Activated CD8-positive, alpha-beta memory T cell treated with anti-CD3 and anti-CD28 coated beads, Interleukin-2, amount 50 U/mL, for 24 hours (primary cell): ENCODE data around the gene GFRAL.
"Not testable (repeated sequence)": the region's sequence is repeated elsewhere in the genome, so short reads cannot be mapped to it uniquely, and the experiment has no call there.

ENCODE experiments used
- DNase-seq: peaks from one replicate; pipeline ENCODE4 v3.0.0-alpha.2; 2020; ENCODE audit errors: extremely low read depth

The GFRAL gene, protein sequence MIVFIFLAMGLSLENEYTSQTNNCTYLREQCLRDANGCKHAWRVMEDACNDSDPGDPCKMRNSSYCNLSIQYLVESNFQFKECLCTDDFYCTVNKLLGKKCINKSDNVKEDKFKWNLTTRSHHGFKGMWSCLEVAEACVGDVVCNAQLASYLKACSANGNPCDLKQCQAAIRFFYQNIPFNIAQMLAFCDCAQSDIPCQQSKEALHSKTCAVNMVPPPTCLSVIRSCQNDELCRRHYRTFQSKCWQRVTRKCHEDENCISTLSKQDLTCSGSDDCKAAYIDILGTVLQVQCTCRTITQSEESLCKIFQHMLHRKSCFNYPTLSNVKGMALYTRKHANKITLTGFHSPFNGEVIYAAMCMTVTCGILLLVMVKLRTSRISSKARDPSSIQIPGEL

DNA sequence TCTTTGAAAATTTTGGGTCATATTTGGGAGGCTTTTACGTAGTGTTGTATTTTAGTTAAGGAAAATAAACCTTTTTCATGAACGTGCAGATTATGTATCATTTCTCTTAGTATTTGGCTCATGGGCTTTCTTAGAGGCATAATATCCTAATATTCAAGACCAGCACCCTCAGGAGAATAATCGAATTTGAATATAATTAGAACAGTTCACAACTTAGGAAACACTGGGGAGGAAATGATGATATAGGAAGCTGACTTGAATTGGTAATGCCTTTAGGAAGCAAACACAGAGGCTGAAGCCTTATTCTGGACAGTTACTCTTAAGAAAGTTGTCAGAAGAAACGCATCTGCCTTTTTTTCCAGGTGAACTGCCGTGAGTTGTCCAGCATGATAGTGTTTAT lies at the start of gene GFRAL:
TSS of gene GFRAL (plus strand) at position 301 of the 400 bp plus-strand sequence. CDS start at position 387, 86 bp downstream.
- DNase-seq, result no peak

DNA sequence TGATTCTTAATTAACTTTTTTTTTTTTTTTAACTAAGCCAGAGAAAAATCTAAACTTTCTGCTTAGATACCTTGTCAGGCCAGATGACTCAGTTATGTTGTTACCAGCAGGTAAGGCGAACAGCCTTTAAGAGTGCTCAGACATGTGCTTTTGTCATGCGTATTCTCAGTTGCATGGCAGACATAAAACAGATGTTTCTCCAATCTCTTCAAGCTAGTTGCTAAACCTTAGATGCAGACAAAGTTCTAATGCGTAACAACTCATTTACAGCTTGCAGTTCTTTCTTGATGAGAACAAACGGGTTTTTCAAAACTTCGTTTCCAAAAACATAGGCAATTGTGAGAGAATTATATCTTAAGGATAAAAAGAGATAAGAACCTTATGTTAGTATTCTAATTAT lies 49.6 kb upstream of the GFRAL start:
- no peak for DNase-seq

DNA sequence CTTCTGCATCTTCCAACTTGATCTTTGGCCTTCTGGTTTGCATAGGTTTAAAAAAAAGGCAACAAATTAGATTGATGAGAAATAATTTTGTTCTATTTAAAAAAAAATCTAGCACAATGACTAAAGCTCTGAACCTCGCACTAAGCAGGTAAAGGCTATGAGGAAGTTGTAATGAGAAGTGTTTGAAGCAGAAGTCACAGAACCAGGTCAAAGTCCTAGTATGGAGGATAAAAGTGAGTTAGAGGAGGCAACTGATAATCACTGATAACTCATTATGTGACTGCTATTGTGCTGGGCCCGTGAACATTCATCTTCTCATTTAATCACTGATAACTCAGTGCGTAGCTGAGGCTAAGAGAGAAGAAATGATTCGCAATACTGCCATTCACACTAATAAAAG lies 46.1 kb upstream of the GFRAL start:
- DNase-seq, result no peak

DNA sequence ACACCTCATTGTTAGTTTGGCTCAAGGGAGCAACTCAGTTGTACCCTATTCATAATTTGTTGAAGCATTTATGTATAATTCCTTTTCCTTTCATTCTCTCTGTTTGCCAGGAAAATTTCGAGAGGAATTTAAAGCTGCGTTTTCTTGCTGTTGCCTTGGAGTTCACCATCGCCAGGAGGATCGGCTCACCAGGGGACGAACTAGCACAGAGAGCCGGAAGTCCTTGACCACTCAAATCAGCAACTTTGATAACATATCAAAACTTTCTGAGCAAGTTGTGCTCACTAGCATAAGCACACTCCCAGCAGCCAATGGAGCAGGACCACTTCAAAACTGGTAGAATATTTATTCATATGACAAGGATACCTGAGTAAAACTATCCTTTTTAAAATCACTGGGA lies 45.2 kb upstream of the GFRAL start:
- no peak for DNase-seq

DNA sequence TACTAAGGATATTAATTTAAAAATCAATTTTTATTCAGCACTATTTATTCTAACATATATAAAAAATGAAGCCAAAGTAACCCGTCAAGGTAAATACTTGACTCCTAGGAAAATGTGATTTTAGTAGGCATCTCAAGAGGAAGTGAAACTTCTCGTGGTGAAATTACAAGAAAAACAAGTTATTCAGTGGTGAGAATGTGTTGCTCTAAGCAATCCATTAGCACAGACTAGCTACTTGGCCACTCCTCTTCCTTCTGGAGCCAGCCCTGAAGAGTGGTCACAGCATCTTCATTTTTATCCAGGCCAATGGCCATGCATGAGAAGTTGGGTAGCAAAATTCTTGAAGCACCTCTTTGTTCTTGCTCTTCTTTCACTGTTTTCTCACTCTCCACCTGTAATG lies 40.4 kb upstream of the GFRAL start:
- DNase-seq, result no peak

DNA sequence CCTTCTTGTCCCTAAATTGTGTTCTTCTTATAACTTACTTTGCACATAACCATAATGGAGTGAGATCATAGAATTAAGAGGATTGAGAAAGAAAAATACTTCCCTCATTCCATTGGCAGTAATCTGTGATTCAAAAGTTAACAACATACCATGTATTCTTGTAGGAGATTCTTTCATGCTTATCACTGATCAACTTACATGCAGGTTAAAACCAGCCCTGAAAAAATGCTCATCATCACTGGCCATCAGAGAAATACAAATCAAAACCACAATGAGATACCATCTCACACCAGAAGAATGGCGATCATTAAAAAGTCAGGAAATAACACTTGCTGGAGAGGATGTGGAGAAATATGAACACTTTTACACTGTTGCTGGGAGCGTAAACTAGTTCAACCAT lies 36.5 kb upstream of the GFRAL start:
- DNase-seq, result no peak

DNA sequence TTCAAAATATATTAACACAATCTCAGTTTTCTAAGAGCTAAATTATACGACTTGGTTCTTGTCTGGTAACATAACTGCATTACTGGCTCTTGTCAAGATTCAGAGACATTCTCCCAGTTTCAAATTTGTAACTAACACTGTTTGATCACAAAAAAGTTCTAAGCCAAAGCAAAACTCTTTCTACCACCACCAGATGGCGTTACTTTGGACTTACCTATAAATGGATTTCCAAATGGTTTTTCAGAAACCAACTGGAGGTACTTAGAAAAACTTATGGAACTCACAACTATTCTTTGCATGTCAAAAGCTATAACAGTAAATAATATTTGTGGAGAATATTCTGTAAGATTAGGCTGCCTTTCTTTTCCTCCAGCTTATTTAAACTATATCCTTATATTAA lies 34.2 kb upstream of the GFRAL start:
- DNase-seq, result no peak

DNA sequence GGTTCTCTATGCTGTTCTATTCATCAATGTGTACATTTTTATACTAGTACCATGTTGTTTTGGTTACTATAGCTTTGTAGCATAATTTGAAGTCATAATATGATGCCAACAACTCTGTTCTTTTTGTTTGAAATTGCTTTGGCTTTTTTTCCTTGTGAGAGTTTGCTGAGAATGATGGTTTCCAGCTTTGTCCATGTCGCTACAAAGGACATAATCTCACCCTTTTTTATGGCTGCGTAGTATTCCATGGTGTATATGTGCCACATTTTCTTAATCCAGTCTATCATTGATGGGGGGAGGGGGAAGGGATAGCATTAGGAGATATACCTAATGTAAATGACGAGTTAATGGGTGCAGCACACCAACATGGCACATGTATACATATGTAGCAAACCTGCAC lies 30.1 kb upstream of the GFRAL start:
- DNase-seq, result not testable (repeated sequence)

DNA sequence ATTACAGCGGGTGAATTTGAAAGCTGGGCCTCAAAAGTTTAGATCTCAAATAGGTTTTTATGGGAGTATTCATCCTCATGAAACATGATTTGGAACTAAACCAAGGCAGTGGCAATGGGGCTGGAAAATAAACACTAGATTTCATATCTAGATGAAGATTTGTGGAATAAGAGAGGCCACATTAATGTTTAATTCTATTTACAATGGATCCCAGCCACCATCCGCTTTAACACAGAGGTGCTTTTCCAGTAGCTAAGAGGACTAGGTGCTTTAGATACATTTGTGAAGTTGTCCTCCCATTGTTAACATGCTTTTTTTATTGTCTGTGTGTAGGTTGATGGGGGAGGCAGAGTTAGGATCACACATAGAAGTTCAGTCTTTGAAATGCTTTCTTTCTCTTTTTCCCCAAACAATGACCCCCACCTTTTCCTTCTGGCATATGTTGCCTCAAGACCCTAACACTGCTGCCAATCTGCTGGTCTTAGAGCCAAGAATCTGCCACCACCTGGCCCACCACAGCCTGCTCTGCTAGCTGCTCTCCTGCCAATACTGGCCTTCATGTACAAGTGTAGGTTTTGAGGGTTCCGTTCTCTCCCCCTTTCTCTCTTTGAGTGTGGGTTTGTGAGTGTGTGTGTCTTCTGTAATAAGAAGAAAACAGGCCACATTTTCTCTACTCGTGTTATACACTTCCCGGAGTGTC lies 27.8 kb upstream of the GFRAL start:
- no peak for DNase-seq

DNA sequence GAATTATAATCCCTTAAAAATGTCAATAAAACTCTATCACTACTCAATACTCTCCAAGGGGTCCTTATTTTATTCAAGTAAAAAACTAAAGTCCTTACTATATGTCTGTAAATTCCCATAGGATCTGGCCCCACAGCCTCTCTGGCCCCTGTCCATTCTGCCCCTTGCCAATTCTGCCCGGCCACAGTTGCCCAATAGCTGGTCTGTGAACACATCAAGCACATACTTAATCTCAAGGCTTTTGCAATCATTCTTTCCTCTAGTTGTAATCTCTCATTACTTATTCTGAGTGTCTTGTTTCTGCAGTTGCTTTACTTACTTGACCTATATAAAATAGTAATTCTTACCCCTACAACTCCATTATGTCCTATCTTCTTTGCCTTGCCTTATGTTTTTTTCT lies 22.5 kb upstream of the GFRAL start:
- DNase-seq, result no peak

DNA sequence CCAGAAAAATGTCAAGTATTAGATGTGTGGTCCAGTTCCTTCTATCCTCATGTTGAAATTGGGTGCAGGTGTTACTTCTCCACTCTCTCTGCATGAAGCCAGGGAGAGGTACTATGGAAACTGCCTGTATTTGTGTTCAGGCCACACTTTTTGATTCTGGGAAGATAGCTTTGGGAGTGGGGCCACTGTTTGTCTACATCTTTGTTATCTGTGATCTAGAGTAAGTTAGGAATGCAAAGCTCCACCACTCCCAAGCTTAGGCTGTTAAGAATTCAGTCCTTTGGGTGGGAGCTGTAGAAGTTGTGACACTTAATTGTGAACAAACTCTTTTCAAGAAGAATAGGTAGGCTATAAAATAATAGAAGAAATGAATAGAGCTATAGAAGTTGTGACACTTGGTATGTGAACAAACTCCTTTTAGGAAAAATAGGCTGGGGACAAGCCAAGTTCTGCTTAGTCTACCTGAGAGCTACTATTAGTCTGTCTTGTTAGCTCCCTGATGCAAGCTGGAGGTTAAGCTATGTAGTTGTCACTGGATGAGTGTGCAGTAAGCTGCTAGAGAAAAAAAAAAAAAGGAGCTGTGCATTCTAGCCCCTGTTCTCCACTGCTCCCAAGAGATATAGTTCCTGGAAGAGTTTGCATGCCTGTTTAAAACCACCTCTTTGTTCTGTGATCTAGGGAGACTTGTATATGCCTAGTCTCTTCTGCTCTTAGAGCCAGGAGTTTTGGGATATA lies 7.1 kb upstream of the GFRAL start:
- DNase-seq, result no peak

DNA sequence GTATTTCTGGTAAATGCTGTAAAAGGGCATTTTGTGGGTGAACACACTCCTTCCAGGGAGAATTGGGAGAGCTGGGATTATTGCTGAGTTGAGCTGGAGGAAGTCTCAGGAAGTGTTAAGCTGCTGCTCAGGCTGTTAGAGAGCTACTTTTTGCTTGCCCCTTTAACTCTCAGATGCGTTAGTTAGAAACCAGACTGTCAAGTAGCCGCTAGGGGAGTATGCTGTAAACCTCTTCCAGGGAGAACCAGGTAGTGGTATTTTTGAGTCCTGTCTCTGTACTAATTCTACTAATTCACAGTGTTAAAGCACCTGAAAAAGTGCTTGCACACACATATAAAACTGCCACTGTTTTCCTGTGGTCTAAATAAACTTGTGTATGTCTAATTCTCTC lies 6.6 kb upstream of the GFRAL start:
- DNase-seq, result no peak

DNA sequence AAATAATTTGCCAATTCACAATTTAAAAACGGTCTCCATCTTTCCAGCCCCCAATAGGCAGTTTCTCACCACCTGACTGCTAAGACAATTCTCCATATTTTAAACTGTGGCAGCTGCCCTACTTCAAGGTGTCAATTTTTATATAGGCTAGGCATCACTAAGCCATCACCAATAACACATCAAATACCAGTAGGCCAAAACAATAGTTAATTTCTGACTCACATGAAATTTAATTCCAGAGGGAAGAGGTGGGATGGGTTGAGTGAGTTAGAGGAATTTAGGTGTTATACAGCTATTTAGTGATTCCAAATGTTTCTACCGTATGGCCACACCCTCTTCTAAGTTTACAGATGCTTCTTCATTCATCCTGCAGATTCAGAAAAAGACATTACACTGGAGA lies 49.9 kb downstream of the GFRAL start:
- DNase-seq, result no peak

DNA sequence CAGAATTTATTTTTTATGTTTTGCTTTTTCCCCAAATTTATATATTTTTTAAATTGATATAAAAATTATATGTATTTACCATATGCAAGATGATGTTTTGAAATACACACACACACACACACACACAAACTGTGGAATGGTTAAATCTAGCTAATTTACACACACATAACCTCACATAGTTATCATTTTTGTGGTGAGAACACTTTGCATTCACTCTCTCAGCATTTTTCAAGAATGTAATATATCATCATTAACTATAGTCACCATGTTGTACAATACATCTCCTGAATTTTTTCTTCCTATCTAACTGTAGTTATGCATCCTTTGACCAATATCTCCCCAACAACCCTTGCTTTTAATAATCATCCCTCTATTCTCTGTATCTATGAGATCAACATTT lies 52.2 kb downstream of the GFRAL start:
- no peak for DNase-seq

DNA sequence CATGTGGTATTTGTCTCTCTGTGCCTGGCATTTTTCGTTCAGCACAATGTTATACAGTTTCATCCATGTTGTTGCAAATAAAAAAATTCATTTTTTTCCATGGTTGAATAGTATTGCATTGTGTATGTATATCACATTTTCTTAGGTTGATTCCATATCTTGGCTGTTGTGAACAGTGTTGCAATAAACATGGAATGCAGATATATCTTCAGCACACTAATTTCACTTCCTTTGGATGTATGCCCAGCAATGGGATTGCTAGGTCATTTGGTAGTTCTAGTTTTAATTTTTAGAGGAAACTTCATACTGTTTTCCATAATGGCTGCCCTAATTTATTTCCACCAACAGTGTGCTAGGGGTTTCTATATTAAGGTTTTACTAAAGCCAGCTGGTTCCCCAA lies 52.6 kb downstream of the GFRAL start:
- no peak for DNase-seq

DNA sequence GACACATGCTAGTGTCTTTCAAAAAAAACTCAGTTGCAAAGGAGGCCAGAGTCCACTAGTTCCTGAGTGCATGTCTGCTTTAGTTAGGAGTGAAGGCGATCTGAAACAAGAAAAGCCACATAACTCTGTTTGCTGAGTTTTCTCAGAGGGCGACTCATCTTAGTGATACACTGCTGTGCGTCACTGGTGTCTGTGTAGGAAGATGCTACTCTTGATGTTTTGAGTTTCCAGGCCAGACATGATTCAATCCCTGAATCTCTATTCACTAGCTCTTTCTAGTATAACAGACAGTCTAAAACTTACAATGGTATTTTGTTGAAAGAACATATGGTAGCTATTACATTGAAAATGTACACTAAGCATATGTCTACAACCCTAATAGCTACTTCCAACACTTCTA lies 60.9 kb downstream of the GFRAL start:
- no peak for DNase-seq

DNA sequence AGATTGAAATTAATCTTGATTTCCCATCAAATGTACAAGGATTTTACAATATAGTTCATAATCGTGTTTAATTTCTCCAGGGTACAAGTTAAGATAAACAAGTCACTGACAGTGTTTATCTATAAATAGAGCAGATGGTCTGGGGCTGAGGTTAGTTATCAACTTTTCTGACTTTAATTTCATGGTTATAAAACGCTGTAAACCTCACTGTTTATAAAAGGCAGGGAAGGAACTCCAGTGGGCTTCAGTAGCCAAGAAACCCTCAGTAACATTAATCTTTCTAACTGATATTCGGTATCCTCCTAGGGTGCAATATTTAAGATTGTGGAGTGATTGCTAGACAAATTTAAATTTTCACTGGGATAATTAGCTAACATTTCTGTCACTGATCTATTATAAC lies 68.6 kb downstream of the GFRAL start:
- no peak for DNase-seq

DNA sequence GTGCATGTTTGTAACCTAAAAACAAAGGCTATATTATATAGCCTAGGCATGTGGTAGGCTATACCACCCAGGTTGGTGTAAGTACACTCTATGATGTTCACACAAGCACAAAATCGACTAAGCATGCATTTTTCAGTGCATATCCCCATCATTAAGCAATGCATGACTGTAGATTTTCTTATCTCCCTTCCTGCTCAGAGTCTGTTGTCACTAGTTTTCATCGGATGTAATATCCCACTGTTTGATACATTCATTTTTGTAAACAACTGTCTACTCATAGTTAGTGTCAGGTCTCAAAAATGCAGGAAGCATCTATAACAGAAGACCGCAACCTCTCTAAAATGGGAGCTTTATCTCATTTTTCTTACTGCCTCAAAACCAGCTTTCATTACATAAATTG lies 70.7 kb downstream of the GFRAL start:
- DNase-seq, result no peak

DNA sequence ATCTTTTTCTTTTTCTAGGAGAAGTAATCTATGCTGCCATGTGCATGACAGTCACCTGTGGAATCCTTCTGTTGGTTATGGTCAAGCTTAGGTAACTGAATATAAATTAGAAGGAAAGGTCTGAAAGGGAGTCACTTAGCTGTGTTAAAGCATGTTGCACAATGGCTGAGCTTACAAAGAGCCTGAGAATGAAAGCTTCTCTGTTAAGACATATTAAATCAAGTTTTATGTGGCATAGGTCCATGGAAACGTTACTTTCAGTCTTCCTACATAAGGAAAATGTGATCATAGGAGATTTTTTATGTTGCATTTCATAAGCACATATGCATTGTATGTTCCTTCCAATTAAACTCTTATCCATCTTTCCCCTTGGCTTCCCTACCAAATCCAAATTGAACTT lies 72.1 kb downstream of the GFRAL start:
- DNase-seq, result no peak

DNA sequence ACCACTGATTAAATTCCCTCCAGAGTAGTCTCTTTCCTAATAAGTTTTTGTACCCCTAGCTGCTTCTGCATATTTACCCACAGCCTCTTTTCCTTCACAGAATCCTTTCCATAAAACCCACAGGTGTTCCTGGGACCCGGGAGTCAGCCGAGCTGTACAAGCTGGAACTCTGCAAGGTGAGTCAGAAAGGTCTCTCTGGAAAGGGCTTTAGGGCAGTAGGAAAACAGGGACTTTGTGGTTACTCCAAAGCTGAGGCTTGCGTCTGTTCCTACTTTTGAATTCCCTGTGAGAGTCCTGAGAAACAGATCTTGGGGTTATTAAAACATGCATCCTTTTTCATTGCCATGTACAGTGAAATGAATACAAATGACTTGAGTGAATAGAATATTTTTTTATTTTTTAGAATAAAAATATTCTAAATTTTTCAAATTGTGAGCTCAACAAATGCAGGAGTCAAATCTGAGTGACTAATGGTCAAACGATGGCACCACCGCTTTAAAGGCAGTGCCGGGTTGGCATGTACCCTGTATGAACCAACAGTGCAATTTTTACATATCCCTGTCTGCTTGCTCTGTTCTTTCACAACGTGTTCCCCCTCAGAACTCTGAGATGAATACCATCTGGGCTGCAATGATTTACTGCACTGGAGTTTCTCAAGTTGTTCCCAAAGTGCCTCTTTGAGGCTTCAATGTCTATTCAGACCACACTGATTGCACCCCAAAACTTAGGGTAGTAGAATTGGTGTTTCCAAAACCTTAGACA lies 78.4 kb downstream of the GFRAL start:
- no peak for DNase-seq

DNA sequence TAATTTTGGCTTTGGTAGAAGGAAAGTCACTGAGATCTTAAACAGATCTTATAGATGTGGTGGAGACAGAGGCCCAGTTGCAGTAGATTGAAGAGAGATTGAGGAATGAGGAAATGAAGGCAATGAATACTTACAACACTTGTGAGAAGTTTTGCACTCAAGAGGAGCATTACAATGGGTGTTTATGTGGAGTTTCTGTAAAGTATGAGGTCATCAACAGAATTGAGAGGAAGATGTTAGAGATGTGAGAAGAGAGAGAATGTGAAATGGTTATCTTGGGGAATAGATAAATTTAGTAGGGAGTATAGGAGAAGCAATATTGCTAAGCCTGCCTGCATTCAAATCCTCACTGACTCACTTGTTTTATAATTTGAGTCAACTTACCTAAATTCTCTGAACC lies 83.4 kb downstream of the GFRAL start:
- DNase-seq, result no peak

DNA sequence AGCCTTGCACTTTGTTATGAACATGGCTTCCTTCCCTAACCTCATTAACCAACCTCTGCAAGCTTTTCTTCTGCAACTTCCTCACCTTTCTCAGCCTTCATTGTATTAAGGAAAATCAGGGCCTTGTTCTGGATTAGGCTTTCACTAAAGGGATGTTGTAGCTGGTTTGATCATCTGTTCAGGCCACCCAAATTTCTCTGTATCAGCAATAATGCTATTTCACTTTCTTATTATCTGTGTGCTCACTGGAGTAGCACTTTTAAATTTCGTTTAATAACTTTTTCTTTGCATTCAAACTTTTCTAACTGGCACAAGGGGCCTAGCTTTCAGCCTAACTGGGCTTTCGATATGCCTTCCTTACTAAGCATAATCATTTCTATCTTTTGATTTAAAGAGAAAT lies 96.7 kb downstream of the GFRAL start:
- DNase-seq, result no peak
